Stimulated activated CD8-positive, alpha-beta memory T cell treated with anti-CD3 and anti-CD28 coated beads, Interleukin-12 subunit alpha, Interleukin-12 subunit beta, amount 100 ng/mL, for 1 hour (primary cell): ENCODE measurements around the gene PLAC9.
"Not testable (repeated sequence)": the region's sequence is repeated elsewhere in the genome, so short reads cannot be mapped to it uniquely, and the experiment has no call there.

ENCODE experiments used
- DNase-seq: peaks from one replicate; pipeline ENCODE4 v3.0.0-alpha.2; 2020; ENCODE audit warnings: low read depth

PLAC9 gene, protein sequence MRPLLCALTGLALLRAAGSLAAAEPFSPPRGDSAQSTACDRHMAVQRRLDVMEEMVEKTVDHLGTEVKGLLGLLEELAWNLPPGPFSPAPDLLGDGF

DNA sequence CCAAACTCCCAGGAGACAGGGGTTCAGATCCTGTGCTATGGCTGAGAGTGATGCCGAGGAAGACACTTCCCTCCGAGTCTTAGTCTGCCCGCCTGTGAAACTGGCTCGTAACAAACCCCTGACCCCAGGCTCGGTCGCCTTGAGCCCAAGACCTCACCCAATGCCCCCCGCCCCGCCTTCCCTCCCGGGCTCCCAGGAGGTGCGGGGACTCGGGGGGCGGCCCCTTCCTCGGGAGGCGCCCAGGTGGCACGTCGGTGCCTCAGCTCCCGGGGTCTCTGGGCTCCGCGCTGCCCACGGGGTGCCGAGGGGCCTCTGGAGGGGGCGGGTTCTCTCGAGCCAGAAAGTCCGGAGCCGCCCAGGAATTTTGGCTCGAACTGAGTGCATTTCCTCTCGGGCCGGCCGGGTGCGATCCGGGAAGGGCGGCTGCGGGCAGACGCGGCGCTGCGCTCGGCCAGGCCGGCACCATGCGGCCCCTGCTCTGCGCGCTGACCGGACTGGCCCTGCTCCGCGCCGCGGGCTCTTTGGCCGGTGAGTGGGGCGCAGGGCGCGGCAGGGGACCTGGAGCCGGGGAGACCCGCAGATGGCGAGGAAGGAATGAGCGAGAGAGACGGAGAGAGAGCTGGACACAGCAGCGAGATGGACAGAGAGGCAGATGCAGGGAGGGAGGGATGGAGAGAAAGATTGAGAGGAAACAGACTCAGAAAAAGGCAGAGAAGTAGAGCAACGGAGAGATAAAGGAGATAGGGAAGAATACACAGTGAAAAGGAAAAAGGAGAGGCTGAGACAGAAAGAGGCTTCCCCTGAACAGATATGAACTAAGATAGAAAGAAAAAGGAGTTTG lies at the start of gene PLAC9:
TSS of gene PLAC9 (plus strand) at position 432 of the 841 bp plus-strand sequence. CDS start at position 465, 33 bp downstream.
- DNase-seq = no peak

DNA sequence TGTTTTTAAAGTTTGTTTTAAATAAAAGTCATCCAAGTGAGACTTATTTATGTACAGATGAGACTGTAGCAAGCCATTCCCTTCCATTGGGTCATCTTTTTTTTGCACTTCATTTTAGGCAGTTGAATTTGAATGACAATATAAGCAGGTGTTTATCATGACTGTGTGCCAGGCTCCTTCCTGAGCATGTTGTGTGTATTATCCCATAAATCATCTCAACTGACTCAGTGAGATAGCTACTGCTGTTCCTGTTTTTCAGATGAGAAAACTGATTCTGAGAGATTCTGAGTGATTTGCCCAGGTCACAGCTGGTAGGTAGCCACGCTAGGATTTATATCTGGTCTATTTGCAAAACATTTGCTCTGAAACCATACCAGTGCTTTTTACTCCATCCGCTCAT lies 42.4 kb upstream of the PLAC9 start:
- no peak for DNase-seq

DNA sequence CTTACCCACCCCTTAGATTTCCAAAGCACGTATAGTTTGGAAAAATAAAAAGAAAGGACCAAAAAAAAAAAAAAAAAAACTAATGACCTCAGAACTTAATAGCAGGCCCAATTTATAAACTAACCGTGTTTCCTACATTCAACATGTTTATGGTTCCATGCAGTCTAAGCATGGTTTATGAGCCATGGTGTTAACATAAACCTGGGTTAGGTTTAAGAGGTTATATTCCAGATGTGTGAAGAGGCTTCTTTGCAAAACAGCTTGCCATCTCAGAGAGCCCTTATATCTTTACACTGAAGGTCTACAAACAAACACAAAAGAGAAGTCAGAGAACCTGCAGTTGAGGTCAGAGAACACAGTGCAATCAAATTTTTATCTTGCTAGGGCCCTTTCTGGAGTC lies 38.3 kb upstream of the PLAC9 start:
- no peak for DNase-seq

DNA sequence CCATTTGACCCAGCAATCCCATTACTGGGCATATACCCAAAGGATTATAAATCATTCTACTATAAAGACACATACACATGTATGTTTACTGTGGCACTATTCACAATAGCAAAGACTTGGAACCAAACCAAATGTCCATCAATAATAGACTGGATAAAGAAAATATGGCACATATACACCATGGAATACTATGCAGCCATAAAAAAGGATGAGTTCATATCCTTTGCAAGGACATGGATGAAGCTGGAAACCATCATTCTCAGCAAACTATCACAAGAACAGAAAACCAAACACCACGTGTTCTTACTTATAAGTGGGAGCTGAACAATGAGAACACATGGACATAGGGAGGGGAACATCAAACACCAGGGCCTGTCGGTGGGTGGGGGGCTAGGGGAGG lies 34.3 kb upstream of the PLAC9 start:
- not testable (repeated sequence) for DNase-seq

DNA sequence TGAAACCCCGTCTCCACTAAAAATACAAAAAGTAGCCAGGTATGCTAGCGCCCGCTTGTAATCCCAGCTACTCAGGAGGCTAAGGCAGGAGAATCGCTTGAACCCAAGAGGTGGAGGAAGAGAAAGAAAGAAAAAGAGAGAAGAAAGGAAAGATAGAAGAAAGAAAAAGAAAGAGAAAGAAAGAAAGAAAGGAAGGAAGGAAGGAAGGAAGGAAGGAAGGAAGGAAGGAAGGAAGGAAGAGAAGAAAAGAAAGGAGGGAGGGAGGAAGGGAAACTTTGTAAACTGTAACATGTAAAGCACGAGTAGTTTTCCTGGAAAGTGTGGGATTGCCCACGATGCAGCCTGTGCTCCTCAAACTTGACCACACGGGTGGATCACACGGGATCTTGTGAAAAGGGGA lies 33.2 kb upstream of the PLAC9 start:
- DNase-seq = not testable (repeated sequence)

DNA sequence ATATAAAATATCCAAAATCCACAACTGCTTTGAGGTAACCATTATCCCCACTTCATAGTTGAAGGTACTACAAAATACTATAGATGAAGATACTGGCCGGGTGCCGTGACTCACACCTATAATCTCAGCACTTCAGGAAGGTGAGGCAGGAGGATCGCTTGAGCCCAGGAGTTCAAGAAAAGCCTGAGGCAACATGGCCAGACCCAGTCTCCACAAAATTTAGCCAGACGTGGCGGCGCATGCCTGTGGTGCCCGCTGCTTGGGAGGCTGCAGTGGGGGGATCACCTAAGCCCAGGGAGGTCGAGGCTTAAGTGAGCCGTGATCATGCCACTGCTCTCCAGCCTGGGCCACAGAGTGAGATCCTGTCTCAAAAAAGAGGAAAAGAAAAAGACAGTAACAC lies 32.4 kb upstream of the PLAC9 start:
- no peak for DNase-seq

DNA sequence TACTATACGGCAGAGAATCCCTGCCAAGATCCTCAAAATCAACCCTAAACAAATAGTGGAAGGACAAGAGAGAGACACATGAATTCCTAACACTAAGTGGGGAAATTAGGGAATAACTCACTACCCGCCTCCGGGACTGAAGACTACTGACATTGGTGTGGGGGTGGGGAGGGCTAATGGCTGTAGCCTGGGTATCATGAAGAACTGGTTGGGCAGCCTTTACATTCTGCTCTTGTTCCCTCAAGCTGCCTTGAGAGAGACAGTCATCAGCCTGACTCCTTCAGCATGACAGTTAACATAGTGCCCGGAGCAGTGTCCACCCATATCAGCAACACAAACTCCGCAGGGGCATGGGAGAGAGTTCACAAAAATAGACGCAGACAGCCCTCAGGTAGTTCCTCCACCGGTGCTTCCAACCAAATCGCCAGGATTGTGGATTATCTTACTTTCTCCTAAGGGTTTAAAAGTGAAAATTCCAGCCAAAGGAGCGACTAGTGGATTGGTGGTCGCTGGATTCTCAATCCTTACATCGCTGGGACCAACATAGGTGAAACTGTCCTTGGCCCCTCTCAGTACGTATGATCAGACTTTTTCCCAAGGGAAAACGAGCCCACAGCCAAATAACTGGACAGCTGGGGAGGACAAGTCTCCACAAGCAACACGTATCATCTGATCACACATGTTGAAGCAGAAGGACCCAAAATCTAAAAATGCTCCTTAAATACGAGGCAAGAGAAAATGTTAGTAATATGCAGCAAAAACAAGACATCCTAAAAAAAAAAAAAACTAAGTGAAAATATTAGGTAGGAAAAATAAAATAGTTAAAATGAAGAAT lies 31.5 kb upstream of the PLAC9 start:
- DNase-seq = no peak

DNA sequence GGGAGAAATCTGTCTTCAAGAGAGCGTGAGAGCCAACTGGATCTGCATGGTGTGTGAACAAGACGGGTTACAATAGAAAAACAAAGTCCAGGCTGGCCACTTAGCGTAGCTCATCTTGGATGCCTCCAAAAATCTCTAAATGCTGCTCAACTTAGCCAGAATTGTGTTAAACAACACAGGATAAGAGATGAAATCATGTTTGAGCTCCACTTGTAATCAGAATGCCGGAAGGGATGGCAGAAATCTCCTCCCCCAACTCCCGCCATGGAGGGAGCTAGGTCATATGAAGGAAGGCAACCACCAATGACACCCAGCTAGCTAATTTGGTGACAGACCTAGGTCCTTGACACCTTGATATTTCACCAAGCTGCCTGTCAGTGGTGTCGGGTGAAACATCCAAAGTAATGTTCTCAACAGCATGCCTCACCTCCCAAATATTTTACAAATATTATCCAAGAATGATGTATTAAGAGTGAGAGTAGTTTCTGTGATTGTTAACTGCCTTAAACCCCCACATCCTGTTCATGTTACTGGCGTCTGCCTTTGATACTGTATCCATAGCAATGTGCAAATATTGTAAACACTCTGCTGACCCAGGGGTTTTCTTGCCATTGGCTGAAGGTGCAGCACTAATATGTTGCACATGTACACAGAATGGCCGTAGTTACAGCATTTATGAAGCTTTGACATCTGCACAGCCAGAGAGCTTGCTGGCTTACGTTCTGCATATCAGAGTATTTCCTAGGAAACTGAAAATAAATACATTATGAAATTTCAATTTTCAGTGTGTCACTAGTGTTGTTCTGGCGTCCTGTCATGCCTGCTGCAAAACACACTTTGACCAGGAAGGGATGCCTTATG lies 28.2 kb upstream of the PLAC9 start:
- DNase-seq = no peak

DNA sequence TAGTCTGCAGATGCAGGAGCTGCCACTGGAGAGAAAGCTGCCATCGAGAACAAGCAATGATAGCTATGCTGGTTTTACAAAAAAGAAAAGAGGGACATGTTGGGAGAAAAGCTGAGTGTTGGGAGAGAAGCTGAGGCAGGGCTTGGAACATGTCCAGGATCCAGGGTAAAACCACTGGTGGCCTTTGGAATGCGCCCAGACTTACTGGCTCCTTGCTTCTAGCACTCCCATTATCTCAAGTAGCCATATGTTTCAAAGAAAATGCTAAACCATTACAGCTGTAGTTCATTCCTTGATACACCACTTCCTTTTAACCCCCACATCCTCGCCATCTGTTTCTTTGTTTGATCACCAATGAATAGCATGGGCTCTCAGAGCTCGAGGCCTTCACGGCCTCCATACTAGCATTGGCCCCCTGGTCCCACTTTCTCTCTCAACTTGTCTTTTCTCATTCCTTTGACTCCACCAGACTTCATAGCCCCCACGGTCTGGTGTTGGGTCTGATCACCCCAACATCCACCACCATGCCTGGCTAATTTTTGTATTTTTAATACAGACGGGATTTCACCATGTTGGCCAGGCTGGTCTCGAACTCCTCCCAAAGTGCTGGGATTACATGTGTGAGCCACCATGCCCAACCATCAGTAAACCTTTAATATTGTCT lies 23.8 kb upstream of the PLAC9 start:
- no peak for DNase-seq

DNA sequence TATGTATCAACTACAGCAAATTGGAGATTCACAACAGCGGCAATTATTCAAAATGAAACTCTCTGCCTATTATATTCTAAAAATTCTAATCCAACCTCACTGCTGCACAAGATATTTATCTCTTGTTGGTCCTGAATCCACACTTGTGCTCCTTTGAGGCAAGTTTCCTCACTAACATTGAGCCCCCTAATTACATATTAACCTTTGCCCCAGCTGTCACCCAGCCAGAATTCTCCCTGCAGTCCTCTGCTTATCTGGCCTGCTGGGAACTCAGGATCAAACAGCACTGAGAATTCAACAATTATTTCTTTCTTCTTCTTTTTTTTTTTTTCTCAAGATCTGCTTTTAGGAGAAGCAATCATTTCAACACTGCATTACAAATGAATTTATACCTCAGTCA lies 21.5 kb upstream of the PLAC9 start:
- no peak for DNase-seq

DNA sequence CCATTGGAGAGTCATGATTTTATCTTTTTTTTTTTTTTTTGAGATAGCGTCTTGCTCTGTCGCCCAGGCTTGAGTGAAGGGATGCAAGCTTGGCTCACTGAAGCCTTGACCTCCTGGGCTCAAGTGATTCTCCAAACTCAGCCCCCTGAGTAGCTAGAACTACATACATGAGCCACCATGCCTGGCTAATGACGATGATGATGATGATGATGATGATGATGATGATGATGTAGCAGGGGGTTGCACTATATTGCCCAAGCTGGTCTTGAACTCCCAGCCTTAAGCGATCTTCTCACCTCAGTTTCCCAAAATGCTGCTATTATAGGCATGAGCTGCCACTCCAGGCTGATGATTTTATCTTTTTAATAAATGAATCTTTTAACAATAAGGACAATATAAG lies 13.9 kb upstream of the PLAC9 start:
- DNase-seq = no peak

DNA sequence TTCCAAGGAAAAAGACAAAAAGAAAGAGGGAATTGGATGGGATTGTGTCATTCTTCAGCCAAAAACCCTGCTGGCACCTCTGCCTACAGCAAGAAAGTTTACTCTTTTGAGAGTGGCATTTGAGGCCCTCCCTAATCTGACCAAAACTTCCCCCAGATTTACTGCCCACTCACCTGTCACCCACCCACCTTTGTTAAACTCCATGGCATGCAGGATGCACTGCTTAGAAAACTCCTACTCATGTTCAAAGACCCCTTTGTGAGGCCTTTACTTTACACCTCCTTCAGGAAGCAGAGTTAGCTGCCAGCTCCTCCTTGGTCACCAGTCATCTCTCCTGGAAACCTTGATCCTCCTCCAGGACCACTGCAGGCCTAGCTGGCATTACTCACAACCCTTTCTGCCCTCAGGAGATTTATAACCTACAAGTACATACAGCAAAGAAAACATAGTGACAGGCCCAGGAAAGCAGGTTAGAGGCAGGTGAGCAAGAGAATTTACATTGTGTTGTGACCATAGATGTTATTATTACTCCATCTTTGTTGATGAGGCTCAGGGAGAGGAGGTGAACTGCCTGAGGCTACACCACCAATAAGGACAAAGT lies 10.3 kb upstream of the PLAC9 start:
- DNase-seq = no peak

DNA sequence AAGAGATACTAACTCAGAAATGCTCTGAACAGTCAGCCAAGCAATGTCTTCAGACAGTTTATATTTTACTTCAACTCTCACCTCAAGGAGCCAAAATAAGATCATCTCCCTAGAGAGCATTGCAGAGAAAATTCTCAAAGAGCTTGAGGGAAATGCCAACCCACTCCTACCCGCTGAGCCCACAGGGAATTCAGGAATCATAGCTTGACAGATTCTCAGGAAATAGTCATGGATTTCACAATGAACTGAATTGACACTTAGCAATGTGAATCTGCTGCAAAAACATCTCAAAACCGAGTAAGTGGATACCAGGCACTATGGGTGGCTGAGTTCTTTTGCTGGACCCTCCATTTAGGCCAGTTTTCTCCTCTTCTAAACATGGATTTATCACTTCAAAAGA lies 9.8 kb upstream of the PLAC9 start:
- no peak for DNase-seq

DNA sequence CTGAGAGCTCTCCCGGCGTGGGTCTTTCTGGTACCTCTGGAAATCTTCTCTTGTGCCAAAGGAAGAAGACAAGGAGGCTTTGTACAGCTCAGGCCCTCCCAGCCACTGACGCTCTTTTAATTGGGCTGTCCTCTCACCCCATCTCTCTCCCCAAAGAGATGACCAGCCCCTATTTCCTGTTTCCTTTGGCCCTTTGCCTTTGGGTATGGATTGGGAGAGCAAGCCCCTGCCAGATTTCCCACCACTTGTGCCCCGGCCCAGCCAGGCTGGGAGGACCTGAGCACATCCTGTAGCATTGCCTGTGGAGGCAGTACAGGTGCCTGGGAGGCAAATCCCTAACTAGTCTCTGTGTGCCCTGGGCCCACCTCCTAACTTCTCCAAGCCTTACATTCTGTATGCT lies 5.7 kb upstream of the PLAC9 start:
- no peak for DNase-seq

DNA sequence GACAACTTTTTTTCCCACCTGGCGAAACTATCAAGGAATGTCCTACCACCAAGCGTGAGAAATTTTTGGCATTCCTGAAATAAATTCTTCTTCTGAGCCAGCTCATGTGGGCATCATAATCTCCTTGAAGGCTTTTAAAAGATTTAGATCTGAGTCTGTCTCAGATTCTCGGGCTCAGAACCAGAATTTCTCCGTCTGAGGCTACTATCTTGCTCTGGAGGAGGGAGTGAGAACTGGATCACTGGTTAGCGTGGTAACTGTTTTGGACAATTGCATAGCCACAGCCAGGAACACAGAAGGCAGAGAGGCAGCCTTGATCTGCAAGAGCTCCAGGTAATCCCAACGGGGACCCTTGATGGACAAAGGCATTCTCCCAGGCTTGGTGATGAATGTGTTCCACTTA lies 1.0 kb upstream of the PLAC9 start:
- no peak for DNase-seq

DNA sequence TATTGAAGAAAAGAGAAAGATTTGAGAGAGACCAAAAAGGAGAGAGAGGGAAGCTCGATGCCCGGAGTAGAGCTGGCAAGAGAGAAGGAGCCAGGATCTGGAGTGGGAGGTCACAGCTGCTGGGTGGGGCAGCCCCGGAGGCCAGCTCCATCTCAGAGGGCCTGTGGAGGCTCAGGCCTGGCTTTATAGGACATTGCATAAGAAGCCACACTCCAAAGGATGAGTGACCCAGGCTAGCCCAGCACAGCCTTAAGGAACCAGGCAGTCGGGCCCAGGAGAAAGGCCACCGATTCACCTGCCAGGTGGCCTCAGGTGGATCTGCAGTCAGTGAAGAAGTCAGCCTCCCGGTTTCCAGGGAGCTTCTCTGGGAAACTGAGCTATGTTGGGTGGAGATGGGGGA lies 676 bp downstream of the PLAC9 start:
- no peak for DNase-seq

DNA sequence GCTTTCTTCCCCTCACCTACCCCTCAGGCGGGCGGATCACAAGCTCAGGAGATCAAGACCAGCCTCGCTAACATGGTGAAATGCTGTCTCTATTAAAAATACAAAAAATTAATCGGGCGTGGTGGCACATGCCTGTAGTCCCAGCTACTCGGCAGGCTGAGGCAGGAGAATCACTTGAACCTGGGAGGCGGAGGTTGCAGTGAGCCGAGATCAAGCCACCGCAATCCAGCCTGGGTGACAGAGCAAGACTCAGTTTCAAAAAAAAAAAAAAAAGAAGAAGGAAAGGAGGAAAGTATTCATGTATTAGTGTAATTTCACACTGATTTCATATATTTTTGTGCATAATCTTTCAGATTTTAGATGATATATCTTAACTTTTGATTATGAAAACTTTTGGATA lies 1.2 kb downstream of the PLAC9 start:
- not testable (repeated sequence) for DNase-seq

DNA sequence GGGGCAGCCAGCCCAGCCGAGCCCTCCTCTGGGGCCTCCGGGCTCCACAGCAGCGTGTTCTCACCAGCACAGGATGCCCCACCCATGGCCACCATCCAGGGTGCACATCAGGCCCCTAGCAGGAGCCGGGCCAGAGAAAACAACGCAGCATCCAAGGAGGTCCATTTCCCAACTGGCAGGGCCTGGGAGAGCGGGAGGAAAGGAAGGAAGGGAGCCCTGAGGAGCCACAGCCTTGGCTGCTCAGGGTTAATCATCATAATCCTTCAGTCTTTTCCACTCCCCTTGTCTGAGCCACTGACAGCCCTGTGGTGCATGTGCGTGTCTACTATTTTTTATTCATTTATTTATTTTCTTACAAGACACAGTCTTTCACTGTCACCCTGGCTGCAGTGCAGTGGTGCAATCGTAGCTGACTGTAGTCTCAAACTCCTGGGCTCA lies 3.6 kb downstream of the PLAC9 start:
- DNase-seq = no peak

DNA sequence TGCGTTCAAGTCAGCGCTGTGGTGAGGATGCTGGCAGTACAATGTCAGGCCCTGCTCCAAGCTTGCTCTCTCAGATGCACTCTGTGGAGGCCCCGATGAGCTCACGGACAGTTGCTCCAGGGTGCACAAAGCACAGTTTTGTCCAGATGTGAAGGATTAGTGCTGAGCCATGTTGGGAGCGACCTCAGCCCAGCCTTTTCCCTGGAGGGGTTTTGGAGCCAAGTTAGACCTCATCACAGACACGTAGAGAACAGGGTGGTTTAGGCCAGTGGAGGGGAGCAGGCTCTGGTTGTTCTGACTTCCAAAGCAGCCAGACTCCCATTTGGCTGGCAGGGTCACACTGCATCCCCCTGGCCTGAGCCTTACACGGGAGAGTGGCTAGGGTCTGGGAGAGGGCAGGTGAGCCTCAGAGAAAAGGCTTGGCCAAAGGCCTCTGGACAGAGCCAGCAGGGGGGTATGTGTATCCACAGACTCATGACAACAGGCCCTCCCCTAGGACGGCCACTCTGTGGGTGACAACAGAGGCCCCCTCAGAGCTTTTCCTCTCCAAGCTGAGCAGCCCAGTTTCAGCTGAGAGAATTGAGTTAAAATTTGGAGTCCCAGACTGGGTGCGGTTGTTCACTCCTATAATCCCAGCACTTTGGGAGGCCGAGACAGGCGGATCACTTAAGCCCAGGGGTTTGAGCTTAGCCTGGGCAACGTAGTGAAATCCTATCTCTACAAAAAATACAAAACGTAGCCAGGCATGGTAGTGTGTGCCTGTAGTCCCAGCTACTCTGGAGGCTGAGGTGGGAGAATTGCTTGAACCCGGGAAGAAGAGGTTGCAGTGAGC lies 4.7 kb downstream of the PLAC9 start:
- no peak for DNase-seq

DNA sequence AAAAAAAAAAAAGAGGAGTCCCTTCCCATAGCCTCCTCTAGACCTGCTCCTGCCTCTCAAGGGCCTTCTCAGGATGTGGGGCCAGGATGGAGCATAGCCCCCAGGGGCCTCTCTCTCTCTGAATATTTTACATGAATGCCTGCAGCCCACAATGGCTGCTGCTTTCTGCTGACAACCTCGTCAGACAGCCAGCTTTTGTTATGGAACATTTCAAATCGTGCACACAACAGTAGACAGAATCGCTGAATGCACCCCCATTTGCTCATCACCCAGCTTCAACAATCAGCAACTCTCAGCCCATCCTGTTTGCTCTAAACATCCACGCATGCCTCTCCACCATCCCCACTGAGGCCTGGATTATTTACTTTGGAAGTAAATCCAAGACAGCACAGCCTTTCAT lies 5.4 kb downstream of the PLAC9 start:
- DNase-seq = no peak
